Spleen (tissue), 7 donors: Measurements from ENCODE around the gene TRIM49C.
"Not testable (repeated sequence)": the region's sequence is repeated elsewhere in the genome, so short reads cannot be mapped to it uniquely, and the experiment has no call there.

Source experiments
- CTCF ChIP-seq, 11 experiments: fragments of 200-600 bp in 7 of 11; fragments of 450-650 bp in 4 of 11; sonication (generic) in 4 of 11; IDR thresholded peaks in 8 of 11; conservative IDR thresholded peaks in 3 of 11; 1 replicate in 7 of 11; 2 replicates in 4 of 11; pipeline versions ENCODE4 v1.4.0 to v1.8.0; 2016 to 2021; ENCODE audit warnings: antibody characterized with exemption in 11 of 11, inconsistent platforms in 4 of 11, mild to moderate bottlenecking in 1 of 11
- POLR2A ChIP-seq, 3 donors: fragments of 450-650 bp; IDR thresholded peaks; one replicate each; pipeline ENCODE4 v1.5.1; 2017; ENCODE audit warnings: antibody characterized with exemption in 3 of 3, mild to moderate bottlenecking in 1 of 3
- donor health status: DM: no; HTN: no; CAD: no; lungs with moderate emphysema.
- donor health status: DM: no; HTN: no; CAD: no.
- donor health status: DM: no; HTN: no; CAD: no.

GRCh38 chr11:90024184-90024583 lies 6.7 kb upstream of the TRIM49C start:
- TF ChIP-seq CTCF (IDR thresholded peaks at IDR 0.05 in 8 of 11, conservative IDR thresholded peaks at IDR 0.05 in 3 of 11); POLR2A (IDR thresholded peaks at IDR 0.05): not testable (repeated sequence)
